Activated CD8-positive, alpha-beta memory T cell treated with anti-CD3 and anti-CD28 coated beads for 24 hours (primary cell): Measurements from ENCODE around the gene B3GNT5.

Experiments used
- DNase-seq: peaks from one replicate; pipeline ENCODE4 v3.0.0-alpha.2; 2020

The B3GNT5 gene

GRCh38 chr3:183266454-183266853, 13.4 kb downstream of the B3GNT5 start:
- no peak for DNase-seq

GRCh38 chr3:183267140-183267539, 14.1 kb downstream of the B3GNT5 start:
- DNase-seq = no peak

GRCh38 chr3:183268366-183268765, 15.3 kb downstream of the B3GNT5 start:
- no peak for DNase-seq

- no peak for DNase-seq
Measured at GRCh38 chr3:183269345-183269744, 16.3 kb downstream of the B3GNT5 start.

GRCh38 chr3:183270344-183270743, 17.3 kb downstream of the B3GNT5 start:
- DNase-seq = no peak

- no peak for DNase-seq
Measured at GRCh38 chr3:183272142-183272541, 19.1 kb downstream of the B3GNT5 start.

GRCh38 chr3:183272791-183273190, 19.7 kb downstream of the B3GNT5 start:
- DNase-seq = no peak

- no peak for DNase-seq
Measured at GRCh38 chr3:183274609-183275008, 21.6 kb downstream of the B3GNT5 start.

- no peak for DNase-seq
Measured at GRCh38 chr3:183275418-183275817, 22.4 kb downstream of the B3GNT5 start.

- DNase-seq = no peak
Measured at GRCh38 chr3:183275937-183276336, 22.9 kb downstream of the B3GNT5 start.

GRCh38 chr3:183277260-183277659, 24.2 kb downstream of the B3GNT5 start:
- no peak for DNase-seq

- DNase-seq = no peak
Measured at GRCh38 chr3:183278479-183279088, 25.5 kb downstream of the B3GNT5 start.

GRCh38 chr3:183279371-183279770, 26.3 kb downstream of the B3GNT5 start:
- DNase-seq = no peak

- DNase-seq = no peak
Measured at GRCh38 chr3:183281126-183281797, 28.2 kb downstream of the B3GNT5 start.

- no peak for DNase-seq
Measured at GRCh38 chr3:183283886-183284285, 30.8 kb downstream of the B3GNT5 start.

- DNase-seq = no peak
Measured at GRCh38 chr3:183284570-183284969, 31.5 kb downstream of the B3GNT5 start.

- no peak for DNase-seq
Measured at GRCh38 chr3:183285318-183285717, 32.3 kb downstream of the B3GNT5 start.

- peak; percentile 92 for DNase-seq
Measured at GRCh38 chr3:183285828-183286457, 32.9 kb downstream of the B3GNT5 start.

GRCh38 chr3:183287301-183287971, 34.4 kb downstream of the B3GNT5 start:
- DNase-seq = no peak

- DNase-seq = no peak
Measured at GRCh38 chr3:183288117-183288516, 35.1 kb downstream of the B3GNT5 start.

- DNase-seq = no peak
Measured at GRCh38 chr3:183290216-183290615, 37.2 kb downstream of the B3GNT5 start.

GRCh38 chr3:183291497-183292031, 38.5 kb downstream of the B3GNT5 start:
- no peak for DNase-seq

- no peak for DNase-seq
Measured at GRCh38 chr3:183293966-183294365, 40.9 kb downstream of the B3GNT5 start.

- no peak for DNase-seq
Measured at GRCh38 chr3:183295211-183295610, 42.2 kb downstream of the B3GNT5 start.
